ENCODE data around the gene ISG20. TPM values are rescaled to one million over a fixed set of nuclear protein-coding genes. Genes with fewer than 3 reads are reported as not detected.

Gene ISG20
- total RNA-seq, 1 experiment from 2014 or later: 14.9 TPM

DNA sequence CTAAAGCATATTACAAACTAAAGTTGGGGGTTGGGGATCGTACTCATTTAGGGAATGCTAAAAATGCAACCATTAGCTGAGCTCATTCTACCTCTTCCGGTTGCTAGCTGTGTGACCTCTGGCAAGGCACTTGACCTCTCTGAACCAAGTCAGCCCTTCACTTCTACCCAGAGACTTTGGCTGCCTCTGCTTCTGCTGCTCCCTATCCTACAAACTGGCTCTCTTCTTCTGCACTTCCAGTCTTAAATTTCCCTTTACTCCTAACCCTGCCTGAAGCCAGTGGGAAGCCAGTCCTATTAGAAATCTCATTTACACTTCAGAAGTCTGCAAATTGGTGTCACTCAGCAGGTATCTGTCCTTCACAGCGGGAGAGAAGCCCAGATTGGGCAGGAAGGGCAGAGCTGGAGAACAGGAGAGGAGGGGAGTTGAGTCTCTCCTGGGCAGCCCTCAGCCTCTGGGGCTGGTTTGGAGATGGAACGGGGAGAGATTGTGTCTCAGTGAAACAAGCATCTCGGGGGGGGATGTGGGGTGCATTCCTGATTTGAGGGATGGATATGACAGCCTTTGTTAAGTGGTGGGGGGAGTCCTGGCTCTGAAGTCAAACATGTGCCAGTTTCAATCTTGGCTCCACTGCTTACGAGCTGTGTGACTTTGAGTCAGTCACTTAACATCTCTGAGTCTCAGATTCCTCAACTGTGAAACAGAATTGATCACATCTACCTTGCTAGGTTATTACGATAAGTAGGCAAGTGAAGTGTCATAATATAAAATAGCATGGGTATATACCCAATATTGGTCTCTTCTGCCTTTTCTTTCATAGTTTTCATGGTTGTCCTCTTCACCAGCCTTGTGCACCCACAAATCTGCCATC lies 25.5 kb upstream of the ISG20 start:
- Histone ChIP-seq H3K4me3 (ENCODE audit: low read depth in 2 of 2, low read length in 2 of 2) (no peak overlapping the region), H3K9me3 (ENCODE audit: control insufficient read depth, insufficient read depth, low read depth, low read length) (no peaks in the 10 kb centered on the region), H3K4me1 (ENCODE audit: control insufficient read depth, insufficient read depth, low read length) (0 out of 2 replicates have a peak, but pooled peaks cover 7% of the 10 kb centered on the region), H3K36me3 (ENCODE audit: control insufficient read depth, insufficient read depth, low read length) (no peaks in the 10 kb centered on the region), H3K27me3 (ENCODE audit: control insufficient read depth, insufficient read depth, low read length) (peaks cover 16% of the 10 kb centered on the region), H3K27ac (ENCODE audit: low read length) (no peak overlapping the region)
- 0 out of 2 replicates have a peak, but pooled peaks have one; percentile 10 for ATAC-seq
- in situ Hi-C loops (cut with HindIII; ENCODE audit: low pct_unique_long_range_greater_than_20kb, low sequenced_read_pairs) (no loop called here), intact Hi-C loops (cut with micrococcal nuclease; ENCODE audit: unreplicated experiment) (loop anchor here (5.0 kb wide), 1 partner anchor 121 kb away; no protein-coding TSS in a partner anchor)
- ChIA-PET CTCF (no interaction called here), POLR2A (no interaction called here)
- no peak for DNase-seq (ENCODE audit: low read depth, low spot score)
- TF ChIP-seq, protein P1, sequence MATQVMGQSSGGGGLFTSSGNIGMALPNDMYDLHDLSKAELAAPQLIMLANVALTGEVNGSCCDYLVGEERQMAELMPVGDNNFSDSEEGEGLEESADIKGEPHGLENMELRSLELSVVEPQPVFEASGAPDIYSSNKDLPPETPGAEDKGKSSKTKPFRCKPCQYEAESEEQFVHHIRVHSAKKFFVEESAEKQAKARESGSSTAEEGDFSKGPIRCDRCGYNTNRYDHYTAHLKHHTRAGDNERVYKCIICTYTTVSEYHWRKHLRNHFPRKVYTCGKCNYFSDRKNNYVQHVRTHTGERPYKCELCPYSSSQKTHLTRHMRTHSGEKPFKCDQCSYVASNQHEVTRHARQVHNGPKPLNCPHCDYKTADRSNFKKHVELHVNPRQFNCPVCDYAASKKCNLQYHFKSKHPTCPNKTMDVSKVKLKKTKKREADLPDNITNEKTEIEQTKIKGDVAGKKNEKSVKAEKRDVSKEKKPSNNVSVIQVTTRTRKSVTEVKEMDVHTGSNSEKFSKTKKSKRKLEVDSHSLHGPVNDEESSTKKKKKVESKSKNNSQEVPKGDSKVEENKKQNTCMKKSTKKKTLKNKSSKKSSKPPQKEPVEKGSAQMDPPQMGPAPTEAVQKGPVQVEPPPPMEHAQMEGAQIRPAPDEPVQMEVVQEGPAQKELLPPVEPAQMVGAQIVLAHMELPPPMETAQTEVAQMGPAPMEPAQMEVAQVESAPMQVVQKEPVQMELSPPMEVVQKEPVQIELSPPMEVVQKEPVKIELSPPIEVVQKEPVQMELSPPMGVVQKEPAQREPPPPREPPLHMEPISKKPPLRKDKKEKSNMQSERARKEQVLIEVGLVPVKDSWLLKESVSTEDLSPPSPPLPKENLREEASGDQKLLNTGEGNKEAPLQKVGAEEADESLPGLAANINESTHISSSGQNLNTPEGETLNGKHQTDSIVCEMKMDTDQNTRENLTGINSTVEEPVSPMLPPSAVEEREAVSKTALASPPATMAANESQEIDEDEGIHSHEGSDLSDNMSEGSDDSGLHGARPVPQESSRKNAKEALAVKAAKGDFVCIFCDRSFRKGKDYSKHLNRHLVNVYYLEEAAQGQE (IDR thresholded peaks at IDR 0.05; ENCODE audit: insufficient read depth in 1 of 2, low read depth in 2 of 2, low read length in 1 of 2): no peak
- TF ChIP-seq POLR2AphosphoS5 (IDR thresholded peaks at IDR 0.05; ENCODE audit: low read depth, low read length) (no peak), TCF7L2 (IDR thresholded peaks at IDR 0.05; ENCODE audit: low read depth, low read length) (no peak), SIN3A (IDR thresholded peaks at IDR 0.05; ENCODE audit: borderline replicate concordance, insufficient read depth, low read depth, low read length) (no peak)
- TF ChIP-seq, protein P2, sequence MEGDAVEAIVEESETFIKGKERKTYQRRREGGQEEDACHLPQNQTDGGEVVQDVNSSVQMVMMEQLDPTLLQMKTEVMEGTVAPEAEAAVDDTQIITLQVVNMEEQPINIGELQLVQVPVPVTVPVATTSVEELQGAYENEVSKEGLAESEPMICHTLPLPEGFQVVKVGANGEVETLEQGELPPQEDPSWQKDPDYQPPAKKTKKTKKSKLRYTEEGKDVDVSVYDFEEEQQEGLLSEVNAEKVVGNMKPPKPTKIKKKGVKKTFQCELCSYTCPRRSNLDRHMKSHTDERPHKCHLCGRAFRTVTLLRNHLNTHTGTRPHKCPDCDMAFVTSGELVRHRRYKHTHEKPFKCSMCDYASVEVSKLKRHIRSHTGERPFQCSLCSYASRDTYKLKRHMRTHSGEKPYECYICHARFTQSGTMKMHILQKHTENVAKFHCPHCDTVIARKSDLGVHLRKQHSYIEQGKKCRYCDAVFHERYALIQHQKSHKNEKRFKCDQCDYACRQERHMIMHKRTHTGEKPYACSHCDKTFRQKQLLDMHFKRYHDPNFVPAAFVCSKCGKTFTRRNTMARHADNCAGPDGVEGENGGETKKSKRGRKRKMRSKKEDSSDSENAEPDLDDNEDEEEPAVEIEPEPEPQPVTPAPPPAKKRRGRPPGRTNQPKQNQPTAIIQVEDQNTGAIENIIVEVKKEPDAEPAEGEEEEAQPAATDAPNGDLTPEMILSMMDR (IDR thresholded peaks at IDR 0.05): no peak
- BruUV-seq (replicated peaks): no TSS peak

DNA sequence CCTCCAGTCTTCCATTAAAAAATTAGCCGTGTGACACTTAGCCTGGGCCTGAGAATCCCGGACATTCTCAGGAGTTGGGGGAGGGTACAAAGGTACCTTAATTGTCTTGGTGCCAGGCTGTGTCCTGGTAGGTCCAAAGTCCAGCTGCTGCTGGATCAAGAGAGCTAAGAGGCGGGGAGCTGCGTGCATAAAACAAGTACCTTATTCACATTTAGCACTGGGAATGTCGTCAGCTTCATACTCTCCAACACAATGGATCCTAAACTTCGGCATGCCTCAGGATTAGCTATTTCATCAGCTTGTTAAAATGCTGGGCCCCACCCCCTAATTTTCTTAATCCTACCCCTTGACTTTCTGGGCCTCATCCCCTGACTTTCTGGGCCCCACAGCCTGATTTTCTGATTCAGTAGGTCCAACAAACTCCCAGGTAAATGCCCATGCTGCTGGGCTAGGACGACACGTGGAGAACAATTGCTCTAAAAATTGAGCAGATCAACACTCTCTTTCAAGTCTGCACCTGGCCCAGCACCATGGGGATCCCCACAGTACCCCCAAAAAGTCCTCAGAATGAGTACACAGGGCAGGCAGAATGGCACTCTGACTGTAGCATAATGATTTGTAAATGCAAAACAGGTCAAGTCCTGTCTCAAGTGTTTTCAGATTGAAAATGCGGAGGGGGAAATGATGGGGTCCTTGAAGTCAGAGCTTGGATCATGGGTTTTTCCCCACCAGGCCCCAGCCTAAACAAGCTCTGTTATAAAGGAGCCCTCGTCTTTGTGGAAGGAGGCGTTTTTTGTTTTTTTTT lies 23.3 kb upstream of the ISG20 start:
- in situ Hi-C loops (cut with HindIII; ENCODE audit: low pct_unique_long_range_greater_than_20kb, low sequenced_read_pairs) (no loop called here), intact Hi-C loops (cut with micrococcal nuclease; ENCODE audit: unreplicated experiment) (no loop called here)
- Histone ChIP-seq H3K27me3 (ENCODE audit: control insufficient read depth, insufficient read depth, low read length) (no peaks in the 10 kb centered on the region), H3K36me3 (ENCODE audit: control insufficient read depth, insufficient read depth, low read length) (no peaks in the 10 kb centered on the region), H3K9me3 (ENCODE audit: control insufficient read depth, insufficient read depth, low read depth, low read length) (no peaks in the 10 kb centered on the region), H3K4me3 (ENCODE audit: low read depth in 2 of 2, low read length in 2 of 2) (no peak overlapping the region), H3K4me1 (ENCODE audit: control insufficient read depth, insufficient read depth, low read length) (peaks cover 8% of the 10 kb centered on the region; the same call in 1 of the 2 replicates), H3K27ac (ENCODE audit: low read length) (no peak overlapping the region)
- TF ChIP-seq TCF7L2 (IDR thresholded peaks at IDR 0.05; ENCODE audit: low read depth, low read length) (no peak), SIN3A (IDR thresholded peaks at IDR 0.05; ENCODE audit: borderline replicate concordance, insufficient read depth, low read depth, low read length) (no peak), POLR2AphosphoS5 (IDR thresholded peaks at IDR 0.05; ENCODE audit: low read depth, low read length) (no peak)
- TF ChIP-seq, protein P2 (IDR thresholded peaks at IDR 0.05): no peak
- TF ChIP-seq, protein P1 (IDR thresholded peaks at IDR 0.05; ENCODE audit: insufficient read depth in 1 of 2, low read depth in 2 of 2, low read length in 1 of 2): no peak
- no TSS peak for BruUV-seq (replicated peaks)
- CTCF ChIA-PET: interaction anchor here (0.6 to 0.7 kb wide), 2 partner anchors 30 to 367 kb away, joined by 5 to 7 read pairs; no protein-coding TSS in a partner anchor
- no peak for DNase-seq (ENCODE audit: low read depth, low spot score)
- POLR2A ChIA-PET: no interaction called here
- no peak for ATAC-seq
